ENCODE results near the gene INPP5J.
A peak's percentile ranks its signal among the peaks of the same experiment; 100 is the strongest.

The INPP5J gene

DNA sequence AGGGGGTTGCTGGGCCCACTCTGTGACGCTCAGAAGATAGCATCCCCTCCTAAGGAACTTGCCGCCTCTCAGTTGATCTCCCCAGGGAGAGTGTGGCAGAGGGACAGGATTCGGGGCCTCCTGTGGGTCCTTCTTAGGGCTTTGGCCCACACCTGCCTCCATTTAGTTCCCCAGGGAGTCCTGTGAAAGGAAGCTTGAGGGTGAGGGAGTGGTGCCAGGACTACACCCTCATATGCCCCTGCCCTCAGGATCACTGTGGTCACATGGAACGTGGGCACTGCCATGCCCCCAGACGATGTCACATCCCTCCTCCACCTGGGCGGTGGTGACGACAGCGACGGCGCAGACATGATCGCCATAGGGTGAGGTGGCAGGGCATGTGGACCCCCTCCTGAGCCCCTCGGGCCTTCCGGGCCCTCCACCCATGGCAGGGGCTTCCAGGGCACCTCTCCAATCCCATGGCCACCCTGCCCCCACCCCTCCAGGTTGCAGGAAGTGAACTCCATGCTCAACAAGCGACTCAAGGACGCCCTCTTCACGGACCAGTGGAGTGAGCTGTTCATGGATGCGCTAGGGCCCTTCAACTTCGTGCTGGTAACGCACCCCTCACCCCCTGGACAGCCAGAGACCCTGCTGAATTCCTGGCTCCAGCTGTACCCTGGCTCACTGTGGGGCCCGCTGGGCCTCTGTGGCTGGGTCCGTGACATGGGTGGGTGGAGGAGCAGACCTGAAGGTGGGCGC lies 3.5 kb downstream of the INPP5J start:
- peak; percentile 11 for DNase-seq

DNA sequence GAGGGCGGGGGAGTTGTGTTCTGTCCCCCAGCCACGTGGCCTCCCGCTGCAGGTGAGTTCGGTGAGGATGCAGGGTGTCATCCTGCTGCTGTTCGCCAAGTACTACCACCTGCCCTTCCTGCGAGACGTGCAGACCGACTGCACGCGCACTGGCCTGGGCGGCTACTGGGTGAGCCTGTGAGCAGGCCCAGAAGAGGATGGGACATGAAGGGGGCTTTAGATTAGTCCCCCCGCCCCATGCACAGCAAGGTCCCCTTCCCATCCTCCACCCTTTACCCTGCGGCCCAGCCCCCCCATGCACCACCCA lies 4.1 kb downstream of the INPP5J start:
- DNase-seq: no peak

DNA sequence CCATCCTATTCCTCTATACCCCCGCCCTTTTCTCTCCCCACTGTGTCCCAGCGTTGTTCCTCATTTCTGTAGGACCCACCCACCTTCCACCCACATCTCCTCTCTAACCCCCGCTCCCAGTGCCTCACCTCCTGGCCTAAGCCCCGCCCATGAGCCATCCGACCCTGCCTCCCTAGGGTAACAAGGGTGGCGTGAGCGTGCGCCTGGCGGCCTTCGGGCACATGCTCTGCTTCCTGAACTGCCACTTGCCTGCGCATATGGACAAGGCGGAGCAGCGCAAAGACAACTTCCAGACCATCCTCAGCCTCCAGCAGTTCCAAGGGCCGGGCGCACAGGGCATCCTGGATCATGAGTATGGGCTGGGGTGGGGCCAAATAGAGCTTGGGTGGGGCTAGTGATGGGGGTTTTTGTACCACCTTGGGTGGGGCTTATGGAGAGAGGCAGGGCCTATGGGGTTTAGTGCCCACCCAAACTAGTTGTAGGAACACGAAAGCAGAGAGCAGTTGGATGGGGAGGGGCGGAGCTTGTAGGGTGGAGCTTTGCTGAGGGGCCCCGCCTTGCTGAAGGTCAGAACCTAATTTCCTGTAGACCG lies 4.5 kb downstream of the INPP5J start:
- no peak for DNase-seq

DNA sequence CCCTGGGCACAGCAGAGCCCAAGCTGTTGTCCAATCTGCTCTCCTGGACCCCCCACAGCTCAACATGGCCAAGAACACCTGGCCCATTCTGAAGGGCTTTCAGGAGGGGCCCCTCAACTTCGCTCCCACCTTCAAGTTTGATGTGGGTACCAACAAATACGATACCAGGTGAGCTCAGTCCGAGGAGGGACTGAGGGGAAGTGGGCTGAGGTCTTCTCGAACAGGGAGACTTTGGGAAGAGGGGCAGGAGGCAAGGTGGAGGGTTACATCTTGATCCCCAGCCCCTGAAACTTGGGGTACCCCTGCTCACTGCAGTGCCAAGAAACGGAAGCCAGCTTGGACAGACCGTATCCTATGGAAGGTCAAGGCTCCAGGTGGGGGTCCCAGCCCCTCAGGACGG lies 5.4 kb downstream of the INPP5J start:
- DNase-seq: no peak

DNA sequence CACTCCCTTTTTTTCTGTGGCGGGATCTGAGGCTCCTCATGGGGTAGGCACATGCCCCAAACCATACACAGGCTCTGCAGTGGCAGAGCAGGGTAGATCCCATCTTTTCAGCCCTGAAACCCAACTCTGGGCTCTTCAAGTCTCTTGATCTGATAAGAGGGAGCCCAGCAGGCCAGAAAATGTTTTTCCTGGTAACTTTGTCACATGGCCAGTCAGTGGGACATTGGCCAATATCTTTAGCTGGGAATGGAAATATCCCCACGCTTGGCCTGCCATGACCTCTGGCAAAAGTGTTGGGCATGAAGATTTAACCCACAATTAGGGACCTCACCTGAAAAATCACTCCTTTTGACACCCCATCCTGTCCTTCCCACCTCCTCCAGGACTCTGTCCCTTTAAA lies 8.1 kb downstream of the INPP5J start:
- peak; percentile 15 for DNase-seq

DNA sequence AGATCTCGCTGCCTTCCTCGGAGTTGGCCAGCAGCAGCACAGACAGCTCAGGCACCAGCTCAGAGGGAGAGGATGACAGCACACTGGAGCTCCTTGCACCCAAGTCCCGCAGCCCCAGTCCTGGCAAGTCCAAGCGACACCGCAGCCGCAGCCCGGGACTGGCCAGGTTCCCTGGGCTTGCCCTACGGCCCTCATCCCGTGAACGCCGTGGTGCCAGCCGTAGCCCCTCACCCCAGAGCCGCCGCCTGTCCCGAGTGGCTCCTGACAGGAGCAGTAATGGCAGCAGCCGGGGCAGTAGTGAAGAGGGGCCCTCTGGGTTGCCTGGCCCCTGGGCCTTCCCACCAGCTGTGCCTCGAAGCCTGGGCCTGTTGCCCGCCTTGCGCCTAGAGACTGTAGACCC lies 11.1 kb downstream of the INPP5J start:
- DNase-seq: no peak

DNA sequence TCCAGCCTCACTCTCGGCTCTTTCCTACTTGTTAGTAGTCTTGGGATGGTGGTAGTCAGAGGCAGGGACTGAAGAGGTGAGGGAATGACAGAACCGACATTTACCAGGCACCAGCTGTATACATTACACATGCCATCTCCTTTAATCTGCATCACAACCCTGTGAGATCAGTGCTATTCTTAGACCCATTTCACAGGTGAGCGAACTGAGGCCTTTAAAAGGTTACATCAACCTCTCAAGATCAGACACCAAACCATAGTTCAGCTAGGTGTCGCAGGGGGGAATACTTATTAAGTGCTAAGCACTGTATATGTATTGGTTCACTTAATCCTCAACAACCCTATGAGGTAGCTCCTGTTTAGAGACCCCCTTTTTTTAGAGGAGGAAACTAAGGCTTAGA lies 11.9 kb downstream of the INPP5J start:
- no peak for DNase-seq

DNA sequence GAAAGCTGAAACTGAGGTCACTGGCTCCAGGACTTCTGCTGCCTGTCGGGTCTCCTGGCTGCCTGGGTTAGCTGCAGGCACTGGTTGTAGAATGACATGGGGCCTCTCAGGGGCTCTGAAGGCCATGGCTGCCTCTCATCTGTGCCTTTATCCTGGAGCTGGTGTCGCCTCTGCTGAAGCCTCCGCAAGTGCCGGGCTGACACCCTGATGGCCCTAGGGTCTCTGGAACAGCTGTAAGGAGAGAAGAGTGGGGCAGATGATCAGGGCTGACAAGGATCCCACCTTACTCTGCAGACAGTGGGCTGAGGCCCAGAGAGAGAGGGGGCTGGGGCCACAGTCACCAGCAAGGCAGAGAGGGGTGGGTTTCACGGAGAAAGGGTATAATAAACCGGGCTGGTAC lies 12.9 kb downstream of the INPP5J start:
- no peak for DNase-seq

DNA sequence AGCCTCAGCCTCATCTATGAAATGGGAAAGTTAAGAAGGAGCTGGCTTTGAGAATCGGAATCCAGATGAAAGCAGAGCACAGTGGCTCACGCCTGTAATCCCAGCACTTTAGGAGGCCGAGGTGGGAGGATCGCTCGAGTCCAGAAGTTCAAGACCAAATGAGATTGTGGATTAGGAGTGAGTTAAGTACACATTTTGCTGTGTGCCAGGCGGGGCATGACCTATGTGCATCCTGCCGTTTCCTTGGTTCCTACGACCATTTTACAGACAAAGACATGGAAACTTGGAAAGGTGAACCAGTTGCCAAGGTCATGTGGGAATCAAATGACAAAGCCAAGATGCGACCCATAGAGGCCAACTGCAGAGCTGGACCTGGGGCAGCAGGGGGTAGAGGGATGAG lies 13.4 kb downstream of the INPP5J start:
- no peak for DNase-seq

DNA sequence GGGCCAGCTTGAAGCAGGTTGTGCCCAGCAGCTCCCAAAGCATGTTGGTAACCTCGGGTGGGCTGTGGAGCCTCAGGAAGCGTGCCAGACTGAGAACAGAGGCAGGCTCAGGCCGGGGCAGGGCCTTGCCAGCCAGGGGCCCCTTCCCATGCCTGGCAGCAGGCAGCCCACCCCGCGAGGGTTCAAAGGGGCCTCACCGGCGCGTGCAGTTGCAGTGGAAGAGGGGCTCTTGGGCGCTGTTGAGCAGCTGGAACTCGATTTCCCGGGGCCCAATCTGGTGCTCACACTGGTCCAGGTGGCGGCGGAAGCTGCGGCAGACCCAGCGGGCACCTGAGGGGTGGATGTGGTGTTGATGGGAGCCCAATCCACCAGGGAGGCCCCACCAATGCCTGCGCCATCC lies 13.9 kb downstream of the INPP5J start:
- no peak for DNase-seq

DNA sequence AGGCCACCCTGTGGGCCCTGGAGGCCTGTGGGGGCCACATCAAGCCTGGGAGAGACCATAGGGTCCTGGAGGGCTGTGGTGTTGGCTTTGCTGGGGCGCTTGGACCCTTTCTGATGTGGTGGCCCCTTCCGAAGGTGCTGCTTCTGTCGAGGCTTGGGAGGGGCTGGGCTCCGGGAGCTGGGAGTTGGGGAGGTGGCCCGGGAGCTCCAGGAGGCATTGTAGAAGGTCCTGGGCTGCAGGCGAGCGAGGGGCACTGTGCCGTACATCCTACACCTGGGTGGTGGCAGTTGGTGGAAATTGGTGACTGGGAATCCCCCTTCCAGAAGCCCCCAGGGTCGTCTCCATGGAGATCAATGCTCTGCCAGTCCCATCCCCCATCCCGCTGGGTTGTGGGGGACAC lies 15.0 kb downstream of the INPP5J start:
- no peak for DNase-seq

DNA sequence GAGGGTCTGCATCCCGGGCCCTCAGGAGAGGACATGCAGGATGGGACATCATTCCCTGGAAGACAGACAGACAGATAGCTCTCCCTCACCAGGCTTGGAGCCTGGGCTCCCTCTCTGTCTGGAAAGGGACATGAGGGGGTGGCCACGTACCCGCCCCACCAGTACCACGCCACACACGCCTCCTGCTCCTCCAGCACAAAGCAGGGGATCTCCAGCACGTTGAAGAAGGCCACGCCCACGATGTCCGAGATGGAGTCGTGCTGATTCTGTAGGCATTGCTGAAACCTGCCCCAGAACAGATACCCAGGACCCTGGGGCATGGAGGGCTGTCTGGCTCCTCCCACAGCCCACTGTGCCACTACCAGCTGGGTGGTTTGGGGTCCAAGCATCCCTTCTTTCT lies 15.4 kb downstream of the INPP5J start:
- no peak for DNase-seq

DNA sequence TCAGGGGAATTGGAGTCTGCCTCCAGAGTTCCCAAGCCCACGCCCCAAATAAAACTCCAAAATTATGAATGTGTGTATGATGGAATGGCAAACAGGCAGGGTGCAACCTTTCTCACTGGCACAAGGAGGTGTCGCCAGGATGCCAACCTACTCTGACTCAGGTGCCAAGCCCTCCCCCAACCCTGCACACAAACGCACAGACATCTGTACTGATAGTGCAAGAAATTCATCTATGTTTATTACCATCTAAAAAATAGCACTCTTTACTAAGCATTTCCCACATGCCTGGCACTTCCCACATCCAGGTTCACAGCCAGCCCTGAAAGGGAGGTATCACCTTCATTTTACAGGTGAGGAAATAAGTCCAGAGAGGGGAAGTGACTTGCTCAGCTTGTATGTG lies 16.3 kb downstream of the INPP5J start:
- DNase-seq: no peak

DNA sequence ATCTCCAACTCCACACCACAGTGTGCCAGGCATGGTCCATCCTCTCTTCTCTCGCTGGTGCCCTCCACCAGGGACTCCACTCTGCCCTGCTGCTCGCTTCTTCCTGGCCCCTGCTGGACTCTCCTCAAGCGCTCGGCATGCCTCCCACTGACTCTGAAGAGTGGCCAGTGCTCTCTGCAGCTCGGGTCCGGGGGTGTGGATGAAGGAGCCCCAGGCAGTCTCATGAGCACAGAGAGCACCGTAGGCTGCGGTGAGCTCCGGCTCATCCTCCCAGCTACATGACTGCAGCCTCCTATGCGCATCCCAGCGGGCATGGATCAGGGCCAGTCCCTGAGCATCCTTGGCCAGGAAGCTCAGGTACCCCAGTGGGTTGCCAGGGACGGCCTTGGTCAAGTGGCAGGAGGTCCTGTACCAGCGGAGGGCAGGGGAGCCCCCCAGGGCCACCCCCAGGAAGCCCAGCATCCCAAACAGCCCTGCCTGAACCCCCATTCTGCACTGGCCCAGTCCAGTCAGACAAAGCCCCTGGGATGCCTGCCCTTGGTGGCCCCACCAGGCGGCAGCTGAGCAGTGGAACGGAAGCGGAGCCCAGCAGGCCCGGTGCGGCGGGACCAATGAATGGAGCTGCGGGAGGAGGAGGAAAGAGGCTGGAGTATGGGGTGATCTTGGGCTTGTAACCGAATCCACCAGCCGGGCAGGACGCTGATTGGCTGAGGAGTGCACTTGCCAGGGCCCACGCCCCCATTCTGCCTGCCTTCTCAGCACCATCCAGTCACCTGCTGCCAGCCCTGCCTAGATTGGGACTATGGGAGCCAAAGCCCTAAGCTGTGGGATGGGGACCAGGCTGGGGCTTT lies 17.3 kb downstream of the INPP5J start, which contains the start of gene PLA2G3:
Gene PLA2G3 (minus strand): TSS at position 643 of the 851 bp plus-strand sequence. CDS start 154 bp downstream, at position 489.
- peak; percentile 51 for DNase-seq

DNA sequence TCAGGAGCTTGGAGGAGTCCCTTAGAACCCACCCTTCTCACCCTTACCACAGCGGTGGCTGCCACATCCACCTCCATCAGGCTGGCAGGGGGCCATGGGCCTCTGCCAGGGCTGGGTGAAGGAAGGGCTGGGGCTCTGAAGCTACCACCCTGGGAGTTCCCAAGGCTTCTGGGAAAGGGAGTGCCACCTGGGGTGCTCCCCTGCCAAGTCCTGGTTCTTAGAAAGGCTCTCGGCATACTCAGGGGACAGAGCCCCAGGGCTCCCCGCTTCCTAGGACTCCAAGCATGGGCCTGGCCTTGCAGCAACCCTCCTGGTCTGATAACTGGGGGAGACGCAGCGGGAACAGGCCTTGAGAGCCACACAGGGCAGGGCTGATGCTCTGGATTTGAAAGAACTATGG lies 18.0 kb downstream of the INPP5J start:
- no peak for DNase-seq

DNA sequence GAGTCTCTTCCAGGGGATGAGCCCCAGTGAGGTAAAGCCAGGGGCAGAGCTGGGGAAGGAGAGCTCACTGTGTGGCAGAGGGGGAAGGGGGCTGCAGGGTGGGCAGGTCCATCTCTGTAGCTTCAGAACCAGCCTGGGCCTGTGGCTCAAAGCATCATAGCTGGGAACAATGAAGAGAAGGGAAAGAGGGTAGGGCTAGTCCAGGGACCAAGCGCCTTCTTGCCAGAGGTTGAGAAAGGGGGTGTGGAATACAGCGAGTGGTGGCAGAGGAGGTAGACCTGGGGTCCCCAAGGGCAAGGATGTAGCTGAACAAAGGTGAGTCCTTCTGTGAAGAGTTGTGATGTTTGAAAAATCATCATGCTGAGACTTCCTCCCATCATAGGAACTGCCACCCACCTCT lies 18.8 kb downstream of the INPP5J start:
- DNase-seq: no peak

DNA sequence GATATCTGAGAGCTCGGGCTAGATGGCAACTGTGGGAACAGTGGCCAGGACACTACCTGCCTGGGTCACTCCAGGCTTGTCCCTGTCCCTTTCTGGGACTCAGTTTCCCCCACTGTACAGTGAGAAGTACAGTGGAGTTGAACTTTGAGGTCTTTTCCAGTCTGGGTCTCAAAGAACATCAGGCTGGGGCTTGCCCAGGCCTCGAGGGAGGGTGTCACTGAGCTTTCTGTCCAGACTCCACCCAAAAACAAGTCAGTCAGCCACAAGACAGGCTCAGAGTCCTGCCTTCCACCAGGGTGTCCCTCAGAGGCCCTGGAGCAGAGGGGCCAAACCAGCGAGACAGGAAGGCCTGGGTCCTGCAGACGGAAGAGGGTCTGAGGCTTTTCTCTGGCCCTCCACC lies 19.5 kb downstream of the INPP5J start:
- DNase-seq: no peak

DNA sequence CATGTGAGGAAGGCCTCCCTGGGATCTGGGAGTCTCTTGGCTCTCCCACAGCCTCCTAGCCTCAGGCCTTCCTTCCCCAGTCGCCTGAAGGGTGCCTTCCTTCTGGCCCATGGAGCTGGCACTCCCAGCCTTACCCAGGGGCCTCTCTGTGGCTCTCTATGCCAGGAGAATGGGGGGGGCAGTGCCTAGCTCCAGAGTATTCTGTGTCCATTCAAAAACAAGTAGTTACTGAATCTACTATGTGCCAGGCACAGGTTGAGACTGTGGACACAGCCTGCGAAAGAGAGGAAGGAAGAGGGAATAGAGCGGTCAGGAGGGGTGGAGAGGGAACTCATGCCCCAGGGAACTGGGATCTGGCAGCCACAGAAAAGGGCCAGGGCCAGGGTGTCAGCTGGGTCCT lies 20.3 kb downstream of the INPP5J start:
- DNase-seq: no peak

DNA sequence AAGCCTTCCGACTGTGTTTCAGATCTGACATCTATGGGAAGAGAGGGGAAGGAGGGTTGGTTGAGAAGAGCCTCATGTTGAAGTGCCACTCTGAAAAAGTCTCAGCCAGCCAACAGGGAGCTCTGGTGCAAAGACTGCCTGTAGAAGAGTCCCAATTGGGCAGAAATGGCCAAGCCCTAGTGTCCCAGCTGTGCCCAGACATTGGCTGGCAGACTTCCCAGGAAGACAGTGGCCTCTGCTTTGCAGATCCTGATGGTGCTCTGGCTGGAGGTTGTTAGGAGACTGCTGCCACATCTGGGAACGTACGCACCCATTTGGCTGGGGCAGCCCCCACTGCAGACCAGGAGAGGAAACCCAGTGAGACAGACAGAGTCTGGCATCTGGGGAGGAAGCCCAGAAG lies 20.8 kb downstream of the INPP5J start:
- no peak for DNase-seq

DNA sequence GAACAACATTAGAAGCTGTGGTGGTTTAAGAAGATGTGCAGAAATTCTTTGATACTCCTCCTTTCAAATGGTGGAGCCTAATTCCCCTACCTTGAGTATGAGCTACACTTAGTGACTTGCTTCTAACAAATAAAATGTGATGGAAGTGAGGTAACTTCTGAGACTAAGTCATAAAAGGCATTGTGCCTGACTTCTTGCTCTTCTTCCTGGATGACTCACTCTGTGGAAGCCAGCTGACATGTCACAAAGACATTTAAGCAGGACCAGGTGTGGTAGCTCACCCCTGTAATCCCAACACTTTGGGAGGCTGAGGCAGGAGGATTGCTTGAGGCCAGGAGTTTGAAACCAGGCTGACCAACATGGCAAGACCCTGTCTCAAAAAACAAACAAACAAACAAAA lies 21.5 kb downstream of the INPP5J start:
- DNase-seq: no peak

DNA sequence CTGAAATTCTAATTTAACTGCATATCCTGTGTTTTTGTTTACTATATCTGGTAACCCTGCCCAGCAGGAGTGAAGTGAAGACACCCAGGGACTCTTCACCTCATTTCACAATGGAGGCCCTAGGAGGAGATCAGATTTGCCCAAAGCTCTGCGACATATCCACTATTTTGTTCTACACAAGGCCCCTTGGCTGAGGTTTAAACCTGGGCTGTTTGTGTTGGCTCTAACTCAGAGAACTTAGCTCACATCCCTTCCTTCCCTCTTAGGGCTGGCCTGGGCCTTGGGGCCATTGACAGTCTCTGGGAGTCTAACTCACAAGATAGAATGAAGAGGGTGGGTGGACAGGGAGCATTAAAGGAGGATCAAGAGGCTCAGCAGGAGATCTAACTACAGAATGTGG lies 25.7 kb downstream of the INPP5J start:
- no peak for DNase-seq

DNA sequence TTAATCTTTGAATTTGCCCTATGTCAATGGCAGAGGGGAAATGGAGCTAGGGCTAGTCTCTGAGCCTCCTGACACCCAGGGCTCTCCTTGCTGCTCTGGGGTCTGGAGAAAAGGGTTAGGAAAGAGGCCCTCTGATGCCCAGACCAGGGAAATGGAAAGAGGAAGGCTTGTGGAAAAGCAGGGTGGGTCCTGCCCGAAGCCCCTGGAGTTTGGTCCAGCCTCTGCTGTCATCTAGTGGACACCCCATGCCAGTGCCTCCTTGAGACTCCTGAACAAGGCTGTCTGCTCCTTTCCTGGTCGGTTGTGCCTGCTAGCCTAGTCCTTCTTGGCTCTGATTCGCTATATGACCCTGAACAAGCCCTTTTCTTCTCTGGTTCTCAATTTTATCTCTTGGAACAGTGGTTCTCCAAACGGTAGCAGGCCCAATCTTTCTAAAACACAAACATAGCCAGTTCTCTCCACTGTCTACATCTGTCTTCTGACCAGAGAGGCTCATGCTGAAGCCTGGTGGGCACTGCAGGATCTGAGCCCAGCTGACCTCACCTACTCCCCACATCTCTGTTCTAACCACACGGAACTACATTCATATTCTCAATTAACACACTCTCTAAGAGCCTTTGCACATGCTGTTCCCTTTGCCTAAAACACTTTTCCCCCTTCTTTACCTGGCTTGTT lies 26.3 kb downstream of the INPP5J start:
- peak; percentile 34 for DNase-seq

DNA sequence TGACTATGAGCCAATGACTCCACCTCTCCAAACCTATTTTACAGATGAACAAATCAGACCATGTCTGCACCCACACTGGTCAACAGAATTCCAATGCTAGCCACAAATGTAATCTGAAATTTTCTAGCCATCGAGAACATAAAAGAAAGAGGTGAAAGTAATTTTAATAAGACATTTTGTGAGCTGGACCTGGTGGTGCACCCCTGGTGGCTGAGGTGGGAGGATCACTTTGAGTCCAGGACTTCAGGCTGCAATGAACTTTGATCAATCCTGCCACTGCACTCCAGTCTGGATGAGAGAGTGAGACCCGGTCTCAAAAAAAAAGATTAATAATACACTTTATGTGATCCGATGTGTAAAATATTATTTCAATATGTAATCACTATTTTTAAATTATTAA lies 27.8 kb downstream of the INPP5J start:
- DNase-seq: no peak

DNA sequence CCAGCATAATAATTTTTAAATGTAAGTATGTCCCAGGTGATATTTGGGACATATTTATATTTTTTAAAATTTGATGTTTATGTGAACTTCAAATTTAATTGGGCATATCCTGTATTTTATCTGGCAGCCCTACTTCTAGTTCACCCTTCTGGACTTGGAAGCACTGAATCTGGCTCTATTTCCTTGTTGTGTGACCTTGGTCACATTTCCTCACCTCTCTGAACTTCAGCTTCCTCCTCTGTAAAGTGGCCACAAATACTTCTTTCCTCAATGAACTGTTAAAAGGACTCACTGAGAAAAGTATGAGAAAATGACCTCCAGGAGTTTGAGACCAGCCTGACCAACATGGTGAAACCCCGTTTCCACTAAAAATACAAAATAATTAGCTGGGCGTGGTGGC lies 29.1 kb downstream of the INPP5J start:
- no peak for DNase-seq

All from NCI-H2029 treated with DMSO at 0.1 percent for 48 hours (cell line).